Activated T-helper 9 cell treated with anti-CD3 and anti-CD28 coated beads, Interleukin-2, amount 50 U/mL, for 16 hours (primary cell): ENCODE data around the gene MATK.

Experiments used
- DNase-seq: peaks from one replicate; pipeline ENCODE4 v3.0.0-alpha.2; 2020; ENCODE audit warnings: low read depth

Gene MATK

DNA sequence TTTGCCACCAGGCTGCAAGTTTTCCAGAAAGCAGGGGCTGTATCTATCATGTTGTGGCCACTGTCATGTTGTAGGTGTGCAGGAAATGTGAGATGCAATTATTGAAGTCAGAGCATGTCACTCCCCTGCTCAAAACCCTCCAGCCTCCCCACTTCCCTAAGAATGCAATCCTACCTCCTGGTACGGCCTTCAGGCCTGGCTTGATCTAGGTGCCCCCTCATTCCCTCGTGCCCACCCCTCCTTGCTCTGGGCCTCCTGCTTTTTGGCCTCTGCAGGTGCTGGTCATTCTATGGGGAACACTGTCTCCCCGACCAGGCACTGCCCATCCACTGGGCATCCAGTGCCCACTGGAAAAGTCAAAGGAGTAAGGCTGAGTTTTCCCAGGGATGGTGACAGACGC is 28.5 kb upstream of the MATK start:
- DNase-seq = no peak

- no peak for DNase-seq
These were observed 27.6 kb upstream of the MATK start for GRCh38 chr19:3813473-3814392.

DNA sequence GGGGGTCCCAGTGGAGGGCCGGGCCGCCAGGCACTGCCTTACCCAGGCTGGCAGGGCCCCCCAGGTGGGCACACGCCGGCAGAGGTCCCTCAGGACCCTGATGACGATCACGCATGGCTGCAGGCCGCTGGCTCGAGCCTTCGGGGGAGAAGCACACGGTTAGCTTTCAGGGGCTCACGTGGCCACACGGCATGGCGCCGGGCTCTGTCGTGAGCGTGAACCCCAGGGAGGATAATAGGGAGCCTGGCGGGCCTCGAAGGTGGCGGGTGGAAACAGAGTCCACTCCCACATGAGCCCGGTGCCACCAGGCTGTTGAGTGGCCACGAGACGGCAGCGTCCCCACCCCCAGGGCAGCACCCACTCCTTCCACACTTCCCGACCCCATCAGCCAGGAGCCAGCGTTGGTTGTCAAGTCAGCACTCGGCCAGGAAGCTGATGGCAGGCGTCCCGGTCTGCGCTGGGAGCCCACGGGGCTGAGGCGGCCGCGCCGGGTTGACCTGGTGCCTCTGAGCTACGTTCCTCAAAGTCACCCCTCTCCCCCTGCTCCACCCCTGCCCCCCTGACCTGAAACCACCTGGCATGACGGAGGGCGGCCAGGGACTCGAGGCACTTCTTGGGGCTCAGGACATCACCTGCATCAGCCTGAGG is 24.7 kb upstream of the MATK start:
- DNase-seq = no peak

DNA sequence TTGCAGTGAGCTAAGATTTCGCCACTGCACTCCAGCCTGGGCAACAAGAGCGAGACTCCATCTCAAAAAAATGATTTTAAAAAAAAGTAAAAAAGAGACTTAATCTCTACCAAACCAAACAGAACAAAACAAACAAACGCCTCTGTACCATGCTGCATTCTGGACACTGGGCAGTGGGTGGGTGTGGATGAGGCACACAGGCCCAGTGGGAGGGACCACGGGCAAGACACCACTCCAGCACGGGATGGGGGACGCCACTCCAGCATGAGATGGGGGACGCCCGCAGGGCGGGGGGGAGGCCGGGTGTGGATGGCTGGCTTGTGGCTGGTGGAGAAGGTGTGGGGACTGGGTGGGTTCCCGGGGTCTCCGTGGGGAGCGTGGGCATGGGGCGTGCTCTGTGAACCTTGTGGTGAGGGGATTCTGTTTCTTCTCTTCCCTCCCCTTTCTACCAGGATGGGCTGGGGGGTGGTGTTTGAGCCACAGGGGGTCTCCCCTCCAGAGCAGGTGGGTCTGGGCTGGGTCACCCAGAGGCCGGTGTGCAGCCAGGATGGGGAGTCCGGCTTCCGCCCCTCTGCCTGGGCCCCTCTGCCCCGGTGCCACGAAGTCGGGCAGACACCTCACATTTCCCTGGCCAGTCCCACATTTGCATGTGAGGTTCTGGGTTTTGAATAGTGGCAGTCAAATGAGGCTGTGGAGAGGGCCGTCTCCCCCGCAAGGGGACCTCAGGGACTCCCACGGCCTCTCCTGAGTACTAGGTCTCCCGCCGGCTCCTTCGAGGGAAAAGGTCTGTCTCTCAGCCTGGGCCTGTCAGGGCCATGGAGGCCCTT is 23.9 kb upstream of the MATK start:
- no peak for DNase-seq

DNA sequence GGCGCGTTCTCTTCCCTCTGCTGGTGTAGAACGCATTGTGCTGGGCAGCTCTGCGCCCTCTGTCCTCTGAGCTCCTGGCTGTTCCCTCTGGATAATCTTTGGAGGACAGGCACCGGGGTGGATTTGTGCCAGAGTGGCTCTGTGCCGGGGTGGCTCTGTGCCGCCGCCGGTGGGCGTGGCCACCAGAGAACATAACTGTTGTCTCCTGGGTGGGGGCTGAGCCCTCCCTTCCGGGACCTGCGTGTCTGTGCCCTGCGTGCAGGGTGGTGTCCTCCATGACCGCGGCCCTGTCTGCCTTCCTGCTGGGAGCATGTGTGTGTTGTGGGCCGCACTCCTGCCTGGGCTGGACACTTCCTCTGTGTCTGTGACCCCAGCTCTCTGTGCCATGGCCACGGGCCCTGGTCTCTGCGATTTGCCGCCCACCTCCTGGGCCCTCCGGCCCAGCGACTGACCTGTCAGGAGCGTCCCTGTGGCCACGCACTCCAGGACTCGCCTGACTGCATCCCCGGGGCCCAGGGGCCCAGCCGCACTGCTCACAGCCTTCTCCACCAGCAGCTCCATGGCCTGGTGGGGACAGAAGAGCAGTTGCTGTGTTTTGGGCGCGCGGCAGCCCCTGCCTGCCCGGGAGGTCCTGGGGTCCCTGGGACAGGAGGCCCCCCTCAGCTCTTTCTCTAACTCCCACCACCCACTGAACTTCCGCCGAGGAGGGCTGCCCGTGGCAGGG is 22.4 kb upstream of the MATK start:
- no peak for DNase-seq

GRCh38 chr19:3807574-3808354 is 21.6 kb upstream of the MATK start:
- DNase-seq = no peak

GRCh38 chr19:3807131-3807480 is 20.9 kb upstream of the MATK start:
- no peak for DNase-seq

DNA sequence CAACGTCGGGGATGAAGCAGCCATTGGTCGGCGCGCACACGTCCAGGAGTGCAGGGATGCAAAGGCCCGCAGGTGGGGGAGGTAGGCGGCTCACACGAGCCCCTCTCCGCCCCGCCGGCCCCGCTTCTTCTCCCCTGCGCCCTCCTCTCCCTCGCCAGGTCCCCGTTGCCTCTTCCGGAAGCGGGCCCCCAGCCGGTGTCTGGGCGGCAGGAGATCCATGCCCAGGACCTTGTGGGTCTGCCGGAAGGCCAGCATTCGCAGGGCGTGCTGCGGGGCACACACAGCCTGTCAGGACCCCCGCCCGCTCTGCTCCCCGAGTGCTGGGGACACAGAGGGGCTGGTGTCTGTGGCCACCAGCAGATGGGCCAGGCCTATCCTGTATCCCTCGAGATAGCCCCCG is 19.7 kb upstream of the MATK start:
- DNase-seq = no peak

- DNase-seq = no peak
These were observed 18.2 kb upstream of the MATK start for GRCh38 chr19:3804429-3804828.

DNA sequence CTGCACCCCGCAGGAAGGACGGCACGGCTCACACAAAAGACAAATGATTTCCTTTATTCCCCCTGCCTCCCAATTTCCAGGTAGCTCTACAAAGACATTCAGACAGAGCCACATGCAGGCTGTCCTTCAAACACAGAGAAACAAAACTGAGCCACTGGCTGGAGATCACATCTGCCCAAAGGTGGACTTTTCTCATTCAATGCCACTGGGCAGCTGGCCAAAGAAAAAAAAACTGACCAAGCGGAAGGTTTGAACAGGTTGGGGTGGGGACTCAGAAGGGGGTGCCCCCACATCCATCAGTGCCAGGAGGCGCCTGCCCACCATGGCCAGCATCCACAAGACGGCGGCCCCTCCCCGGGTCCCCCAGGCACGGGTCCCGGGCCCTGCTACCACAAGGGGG is 17.8 kb upstream of the MATK start:
- DNase-seq = no peak

GRCh38 chr19:3803114-3803888 is 17.1 kb upstream of the MATK start:
- DNase-seq = no peak

DNA sequence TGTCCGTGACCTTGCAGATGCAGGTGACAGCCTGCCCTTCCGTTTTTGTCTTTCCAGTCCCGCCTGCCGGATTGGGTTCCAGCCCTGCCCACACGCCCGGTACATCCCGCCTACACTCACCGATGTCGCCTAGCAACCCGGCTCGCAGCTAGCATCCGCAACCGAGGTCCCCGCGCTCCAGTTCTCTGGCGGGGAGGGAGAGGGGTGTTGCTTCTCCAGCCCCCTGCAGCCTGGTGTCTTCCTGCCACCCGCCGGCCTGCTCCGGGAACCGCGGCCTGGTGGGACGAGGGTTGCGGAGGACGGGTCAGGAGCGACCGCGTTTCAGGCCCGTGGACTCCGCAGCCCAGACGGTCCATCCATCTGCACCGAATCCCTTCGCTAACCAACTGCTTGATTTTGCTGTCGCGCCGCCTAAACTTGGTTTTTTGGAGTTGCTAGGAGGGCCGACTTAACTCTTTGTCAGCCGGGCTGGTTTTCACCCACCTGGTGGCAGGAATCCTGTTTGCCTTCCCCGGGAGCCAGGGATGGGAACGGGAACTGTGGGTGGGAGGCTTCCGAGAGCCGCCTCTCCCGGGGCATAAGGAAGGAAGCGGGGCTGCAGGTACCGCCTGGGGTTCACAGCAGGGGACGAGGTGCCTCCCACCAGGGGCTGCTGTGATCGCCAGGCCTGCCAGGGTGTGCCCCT is 15.4 kb upstream of the MATK start:
- DNase-seq = peak; percentile 41

DNA sequence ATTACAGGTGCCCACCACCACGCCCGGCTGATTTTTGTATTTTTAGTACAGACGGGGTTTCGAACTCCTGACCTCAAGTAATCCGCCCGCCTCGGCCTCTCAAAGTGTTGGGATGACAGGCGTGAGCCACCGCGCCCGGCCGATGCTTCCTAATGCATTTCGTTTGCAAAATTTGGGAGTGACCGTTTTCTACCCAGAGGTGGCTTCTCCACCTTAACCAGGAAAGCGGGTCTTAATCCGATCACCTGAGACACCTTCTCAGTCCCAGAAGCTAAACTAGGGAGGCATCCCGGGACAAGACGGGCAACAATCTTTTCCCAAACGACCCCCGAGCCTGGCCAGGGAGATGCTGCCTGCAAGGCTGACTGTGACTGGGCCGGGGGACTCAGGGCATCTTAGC is 14.8 kb upstream of the MATK start:
- DNase-seq = no peak

GRCh38 chr19:3798137-3798536 is 12.0 kb upstream of the MATK start:
- no peak for DNase-seq

- DNase-seq = no peak
These were observed 10.2 kb upstream of the MATK start for GRCh38 chr19:3796358-3796757.

GRCh38 chr19:3793799-3794198 is 7.6 kb upstream of the MATK start:
- DNase-seq = no peak

- no peak for DNase-seq
These were observed 5.9 kb upstream of the MATK start for GRCh38 chr19:3792114-3792513.

DNA sequence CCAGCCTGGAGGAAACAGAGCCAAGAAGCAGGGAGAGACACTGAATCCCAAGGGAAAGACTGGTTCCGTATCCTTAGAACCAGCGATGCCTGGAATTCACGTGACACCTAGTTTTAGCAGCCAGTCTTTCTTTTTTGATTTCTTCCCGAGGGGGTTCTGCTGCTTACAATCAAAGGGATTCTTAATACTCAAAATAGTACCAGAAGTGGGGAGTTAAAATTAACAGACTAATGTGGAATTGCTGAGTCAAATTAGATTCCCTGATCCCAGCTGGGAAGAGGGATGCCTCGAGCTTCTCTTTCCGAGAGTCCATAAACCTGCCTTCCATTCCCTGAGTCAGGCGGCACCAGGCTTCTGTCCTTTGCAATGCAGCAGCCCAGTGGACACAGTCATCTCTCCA is 4.8 kb upstream of the MATK start:
- DNase-seq = no peak

DNA sequence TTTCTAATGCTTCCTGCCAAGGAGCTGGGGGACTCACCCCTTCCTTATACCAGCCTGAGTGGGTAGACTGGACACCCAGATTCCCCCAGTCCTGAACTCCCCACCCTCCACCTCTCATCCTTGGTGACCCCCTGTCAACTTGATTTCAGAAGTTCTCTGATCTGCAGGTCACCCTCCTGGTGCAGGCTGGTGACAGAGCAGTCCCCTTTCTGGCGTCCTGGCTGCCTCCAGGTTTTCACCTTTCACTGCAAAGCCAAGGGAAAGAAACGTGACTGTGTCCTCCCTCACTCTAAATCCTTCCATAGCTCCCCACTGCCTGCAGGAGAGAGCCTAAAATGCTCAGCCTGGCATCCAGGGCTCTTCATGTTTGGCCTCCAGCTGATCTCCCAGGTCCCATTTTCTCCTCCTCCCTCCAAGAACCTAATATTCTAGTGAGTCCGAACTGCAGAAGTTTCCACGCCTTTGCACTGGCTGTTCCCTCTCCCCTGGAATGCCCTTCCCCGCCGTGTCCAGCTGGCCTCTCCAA is 4.1 kb upstream of the MATK start:
- no peak for DNase-seq
